Measurements from ENCODE around the gene ZNF540. TPM values are rescaled to one million over a fixed set of nuclear protein-coding genes. Genes with fewer than 3 reads are reported as not detected.

The ZNF540 gene
- total RNA-seq, 2 experiments from 2014 or later = 11.6 to 12.0 TPM

DNA sequence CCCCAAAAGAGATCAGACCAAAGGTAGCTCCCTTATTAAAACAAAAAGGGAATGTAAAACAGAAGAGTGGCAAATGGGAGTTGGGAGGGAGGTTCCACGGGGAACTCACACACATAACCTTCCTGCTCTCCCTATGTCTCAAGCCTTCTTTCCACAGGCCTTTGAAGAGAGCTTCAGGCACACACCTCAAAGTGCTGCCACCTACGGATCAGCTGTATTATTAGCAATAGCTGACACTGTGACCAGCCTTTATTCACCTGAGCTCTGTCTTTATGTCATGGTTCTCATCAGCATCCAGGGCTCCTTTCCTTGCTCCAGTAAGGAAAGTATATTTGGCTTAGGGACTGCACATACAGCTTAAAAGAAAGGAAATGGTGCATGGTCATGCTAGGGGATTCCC, 11.3 kb upstream of the ZNF540 start:
- no peaks in the 10 kb centered on the region for H3K36me3 Mint-ChIP-seq (ENCODE audit: low read depth)
- POLR2A ChIA-PET = interaction anchor here (2.8 kb wide), 1 partner anchor 11 kb away, joined by 8 read pairs; the partner anchor contains the start of genes ZNF540 and ZNF571
- ATAC-seq (ENCODE audit: poor library complexity) (no peak), DNase-seq (no peak)
- Histone ChIP-seq H3K4me3 (ENCODE audit: low read length) (no peak overlapping the region), H3K36me3 (ENCODE audit: insufficient read depth, low read length) (peaks cover 75% of the 10 kb centered on the region), H3K4me1 (ENCODE audit: insufficient read depth, low read length) (no peaks in the 10 kb centered on the region), H3K27ac (ENCODE audit: low read depth in 1 of 2, low read length in 2 of 2) (no peak overlapping the region), H3K27me3 (ENCODE audit: control insufficient read depth in 1 of 2, insufficient read depth in 2 of 2, low read length in 2 of 2) (no peaks in the 10 kb centered on the region), H3K9me3 (ENCODE audit: control insufficient read depth in 1 of 2, insufficient read depth in 1 of 2, low read length in 2 of 2) (peaks cover 34 to 92% of the 10 kb centered on the region in 2 experiments)
- no peaks in the 10 kb centered on the region for H3K4me1 Mint-ChIP-seq (ENCODE audit: low read depth)
- CTCF ChIA-PET = no interaction called here
- TF ChIP-seq, protein P1, sequence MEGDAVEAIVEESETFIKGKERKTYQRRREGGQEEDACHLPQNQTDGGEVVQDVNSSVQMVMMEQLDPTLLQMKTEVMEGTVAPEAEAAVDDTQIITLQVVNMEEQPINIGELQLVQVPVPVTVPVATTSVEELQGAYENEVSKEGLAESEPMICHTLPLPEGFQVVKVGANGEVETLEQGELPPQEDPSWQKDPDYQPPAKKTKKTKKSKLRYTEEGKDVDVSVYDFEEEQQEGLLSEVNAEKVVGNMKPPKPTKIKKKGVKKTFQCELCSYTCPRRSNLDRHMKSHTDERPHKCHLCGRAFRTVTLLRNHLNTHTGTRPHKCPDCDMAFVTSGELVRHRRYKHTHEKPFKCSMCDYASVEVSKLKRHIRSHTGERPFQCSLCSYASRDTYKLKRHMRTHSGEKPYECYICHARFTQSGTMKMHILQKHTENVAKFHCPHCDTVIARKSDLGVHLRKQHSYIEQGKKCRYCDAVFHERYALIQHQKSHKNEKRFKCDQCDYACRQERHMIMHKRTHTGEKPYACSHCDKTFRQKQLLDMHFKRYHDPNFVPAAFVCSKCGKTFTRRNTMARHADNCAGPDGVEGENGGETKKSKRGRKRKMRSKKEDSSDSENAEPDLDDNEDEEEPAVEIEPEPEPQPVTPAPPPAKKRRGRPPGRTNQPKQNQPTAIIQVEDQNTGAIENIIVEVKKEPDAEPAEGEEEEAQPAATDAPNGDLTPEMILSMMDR (IDR thresholded peaks at IDR 0.05) = no peak
- H3K27ac Mint-ChIP-seq = no peak overlapping the region
- intact Hi-C loops (cut with DNase I, micrococcal nuclease) = no loop called here
- H3K9me3 Mint-ChIP-seq = peaks cover 20% of the 10 kb centered on the region
- H3K4me3 Mint-ChIP-seq = no peak overlapping the region
- H3K27me3 Mint-ChIP-seq = no peaks in the 10 kb centered on the region

DNA sequence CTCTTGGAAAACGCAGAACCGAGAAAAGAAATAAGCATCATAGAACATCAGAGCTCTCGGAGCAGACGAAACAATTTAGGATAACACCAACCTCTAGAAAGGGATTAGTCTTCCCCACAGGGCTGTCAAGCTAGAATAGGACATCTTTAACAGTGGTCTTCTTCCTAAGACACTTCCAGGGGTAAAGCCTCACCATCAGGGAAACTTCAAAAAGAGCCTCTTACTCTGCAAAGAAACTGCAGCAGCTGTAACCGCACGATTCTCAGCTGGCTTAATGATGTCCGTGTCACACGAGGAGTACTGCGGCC, 726 bp upstream of the ZNF540 start:
- Mint-ChIP-seq H3K27me3 (no peaks in the 10 kb centered on the region), H3K4me1 (ENCODE audit: low read depth) (peaks cover 39% of the 10 kb centered on the region), H3K4me3 (peak overlapping the region; percentile 97), H3K27ac (peak overlapping the region; percentile 98), H3K9me3 (peaks cover 7% of the 10 kb centered on the region), H3K36me3 (ENCODE audit: low read depth) (peaks cover 81% of the 10 kb centered on the region)
- peak overlapping the region; percentile 94 to 97 for H3K27ac ChIP-seq (ENCODE audit: low read depth in 1 of 2, low read length in 2 of 2)
- ChIA-PET POLR2A (interaction anchor here (0.6 to 3.5 kb wide), 23 partner anchors 11 to 1379 kb away, joined by 3 to 75 read pairs (median 8); partner anchors contain the start of genes SIPA1L3, ZFP30, ZNF146 and ZNF260), CTCF (interaction anchor here (0.7 to 1.4 kb wide), 2 partner anchors 59 to 98 kb away, joined by 3 read pairs; no protein-coding TSS in a partner anchor)
- H3K36me3 ChIP-seq (ENCODE audit: insufficient read depth, low read length) = peaks cover 14% of the 10 kb centered on the region
- DNase-seq (peak in 1 of 14 experiments; percentile 69), ATAC-seq (ENCODE audit: poor library complexity) (peak; percentile 41)
- H3K4me3 ChIP-seq (ENCODE audit: low read length) = peak overlapping the region; percentile 93
- H3K4me1 ChIP-seq (ENCODE audit: insufficient read depth, low read length) = peaks cover 15% of the 10 kb centered on the region
- TF ChIP-seq, protein P1 (IDR thresholded peaks at IDR 0.05) = no peak
- no peaks in the 10 kb centered on the region for H3K27me3 ChIP-seq (ENCODE audit: control insufficient read depth in 1 of 2, insufficient read depth in 2 of 2, low read length in 2 of 2)
- peaks cover 10 to 23% of the 10 kb centered on the region in 2 experiments for H3K9me3 ChIP-seq (ENCODE audit: control insufficient read depth in 1 of 2, insufficient read depth in 1 of 2, low read length in 2 of 2)
- intact Hi-C loops (cut with DNase I, micrococcal nuclease) = loop anchor here (1.0 to 10.0 kb wide), 11 partner anchors 61 to 519 kb away; partner anchors contain the start of genes ZNF527 (in 2 of the 2), ZNF569 (in 2 of the 2), ZNF793 (in 2 of the 2) and ZFP30 (in 1 of the 2)

DNA sequence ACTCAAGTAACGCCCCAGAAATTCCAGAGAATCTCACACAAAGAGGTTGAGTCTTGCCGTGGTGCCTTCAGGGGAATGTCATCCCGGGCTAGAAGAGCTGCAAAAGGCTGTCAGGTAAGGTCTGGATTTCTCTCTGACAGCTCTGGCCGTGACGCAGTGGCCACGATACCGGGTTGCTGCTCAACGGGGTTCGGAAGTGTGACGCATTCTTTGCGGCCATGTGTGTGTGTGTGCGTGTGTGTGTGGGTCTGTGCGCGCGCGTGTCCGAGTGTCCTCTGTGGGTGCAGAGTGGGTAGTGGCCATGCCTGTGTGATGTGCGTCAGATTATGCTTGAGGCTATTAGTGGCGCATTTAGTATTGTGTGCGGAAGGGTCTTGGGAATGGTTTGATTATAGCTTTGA, 306 bp downstream of the ZNF540 start:
- peaks cover 15% of the 10 kb centered on the region for H3K4me1 ChIP-seq (ENCODE audit: insufficient read depth, low read length)
- peak; percentile 32 to 85 (median 58) for DNase-seq
- intact Hi-C loops (cut with DNase I, micrococcal nuclease) = loop anchor here (1.0 to 10.0 kb wide), 12 partner anchors 60 to 520 kb away; partner anchors contain the start of genes ZNF527 (in 2 of the 2), ZNF569 (in 2 of the 2), ZNF793 (in 2 of the 2) and ZFP30 (in 1 of the 2)
- ChIA-PET POLR2A (interaction anchor here (0.6 to 3.5 kb wide), 34 partner anchors 10 to 1480 kb away, joined by 3 to 75 read pairs (median 6); partner anchors contain the start of genes POLR2I, SIPA1L3, ZFP30 and ZNF146), CTCF (interaction anchor here (0.8 to 1.4 kb wide), 3 partner anchors 8 to 97 kb away, joined by 3 to 5 read pairs (median 3); no protein-coding TSS in a partner anchor)
- peaks cover 81% of the 10 kb centered on the region for H3K36me3 Mint-ChIP-seq (ENCODE audit: low read depth)
- TF ChIP-seq, protein P1 (IDR thresholded peaks at IDR 0.05) = no peak
- peak overlapping the region; percentile 97 for H3K4me3 Mint-ChIP-seq
- H3K9me3 ChIP-seq (ENCODE audit: control insufficient read depth in 1 of 2, insufficient read depth in 1 of 2, low read length in 2 of 2) = peaks cover 3 to 15% of the 10 kb centered on the region in 2 experiments
- peak overlapping the region; percentile 94 to 97 for H3K27ac ChIP-seq (ENCODE audit: low read depth in 1 of 2, low read length in 2 of 2)
- H3K9me3 Mint-ChIP-seq = peaks cover 7% of the 10 kb centered on the region
- H3K27me3 ChIP-seq (ENCODE audit: control insufficient read depth in 1 of 2, insufficient read depth in 2 of 2, low read length in 2 of 2) = no peaks in the 10 kb centered on the region
- peaks cover 39% of the 10 kb centered on the region for H3K4me1 Mint-ChIP-seq (ENCODE audit: low read depth)
- peak overlapping the region; percentile 93 for H3K4me3 ChIP-seq (ENCODE audit: low read length)
- ATAC-seq (ENCODE audit: poor library complexity) = peak; percentile 45
- no peaks in the 10 kb centered on the region for H3K27me3 Mint-ChIP-seq
- H3K27ac Mint-ChIP-seq = peak overlapping the region; percentile 98
- H3K36me3 ChIP-seq (ENCODE audit: insufficient read depth, low read length) = peaks cover 25% of the 10 kb centered on the region

All from CD4-positive, alpha-beta T cell (primary cell).